Tongue (tissue), 3 donors: ENCODE measurements around the gene SPATA17. TPM values are rescaled to one million over a fixed set of nuclear protein-coding genes. Genes with fewer than 3 reads are reported as not detected.

Experiments used
- DNase-seq: peaks from one replicate; pipeline ENCODE4 v3.0.0-alpha.2; 2015
- small RNA-seq: library from RNA; depleted of rRNA; stranded (forward); fragments of <200 nt; gene quantifications from one replicate; pipeline ENCODE3, GENCODE V24; 2014; ENCODE audit warnings: low replicate concordance
- total RNA-seq: library from RNA; depleted of rRNA; stranded (reverse); fragments of >200 nt; gene quantifications from one replicate; pipeline ENCODE4 v1.2.3, GENCODE V29; 2014

The SPATA17 gene
- total RNA-seq, 1 donor from 2014 or later: 2.6 TPM

- DNase-seq: peak; percentile 54
These were observed 288.7 kb downstream of the SPATA17 start for GRCh38 chr1:217919683-217920388.

Small RNA genes within 50 kb of the gene (small RNA-seq; reads per million reads assigned to genes)
- gene UBBP2: not detected

Other genes with a start within 250 kb of the SPATA17 start
- 25.8 TPM for gene GPATCH2, start 254 bp upstream of the SPATA17 start, total RNA-seq